Measurements from ENCODE around the gene PRKCSH. TPM values are rescaled to one million over a fixed set of nuclear protein-coding genes. Genes with fewer than 3 reads are reported as not detected.

The PRKCSH gene, protein sequence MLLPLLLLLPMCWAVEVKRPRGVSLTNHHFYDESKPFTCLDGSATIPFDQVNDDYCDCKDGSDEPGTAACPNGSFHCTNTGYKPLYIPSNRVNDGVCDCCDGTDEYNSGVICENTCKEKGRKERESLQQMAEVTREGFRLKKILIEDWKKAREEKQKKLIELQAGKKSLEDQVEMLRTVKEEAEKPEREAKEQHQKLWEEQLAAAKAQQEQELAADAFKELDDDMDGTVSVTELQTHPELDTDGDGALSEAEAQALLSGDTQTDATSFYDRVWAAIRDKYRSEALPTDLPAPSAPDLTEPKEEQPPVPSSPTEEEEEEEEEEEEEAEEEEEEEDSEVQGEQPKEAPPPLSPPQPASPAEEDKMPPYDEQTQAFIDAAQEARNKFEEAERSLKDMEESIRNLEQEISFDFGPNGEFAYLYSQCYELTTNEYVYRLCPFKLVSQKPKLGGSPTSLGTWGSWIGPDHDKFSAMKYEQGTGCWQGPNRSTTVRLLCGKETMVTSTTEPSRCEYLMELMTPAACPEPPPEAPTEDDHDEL
- polyA plus RNA-seq (2013) = 250 TPM in 2 replicates

DNA sequence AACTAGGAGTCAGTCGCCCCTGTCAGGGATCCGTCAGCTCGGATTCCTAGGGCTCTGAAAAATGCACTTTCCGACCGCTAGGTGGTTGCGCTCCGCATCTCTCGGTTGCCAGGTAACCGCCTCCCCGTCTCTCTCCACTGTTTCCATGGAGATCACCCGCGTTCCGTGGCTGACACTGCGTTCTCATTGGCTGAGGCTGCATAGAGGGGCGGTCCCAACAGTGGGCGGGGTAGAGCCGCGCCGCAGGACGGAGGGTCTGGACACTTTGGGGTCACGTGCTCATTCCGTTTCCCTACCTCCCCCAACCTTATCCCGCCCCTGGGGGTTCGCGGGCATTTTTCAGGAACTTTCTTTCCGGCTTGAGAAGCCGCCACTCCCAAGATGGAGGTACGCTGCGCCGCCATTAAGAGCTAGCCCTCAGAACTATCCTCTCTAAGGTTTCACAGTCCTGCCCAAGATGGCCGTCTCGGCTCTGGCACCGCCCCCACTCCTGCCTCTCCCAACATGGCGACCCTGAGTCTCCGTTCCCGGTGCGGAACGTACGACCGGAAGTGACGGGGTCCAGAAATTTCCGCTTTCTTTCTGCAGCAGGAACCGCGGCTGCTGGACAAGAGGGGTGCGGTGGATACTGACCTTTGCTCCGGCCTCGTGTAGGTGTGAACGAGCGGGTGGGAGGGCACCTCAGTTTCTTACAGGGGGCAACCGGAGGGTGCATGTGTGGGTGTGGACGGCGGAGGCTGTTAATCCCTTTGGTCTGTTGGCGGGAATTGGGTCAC lies at the start of gene PRKCSH, which contains the start of gene ODAD3:
Gene PRKCSH, plus strand, starts transcription at position 579 of the 776 bp plus-strand sequence. CDS start 483 bp downstream, outside the sequence.
Gene ODAD3, minus strand, starts transcription at position 65 of the 776 bp plus-strand sequence. CDS start 105 bp downstream, outside the sequence.
- no peaks in the 10 kb centered on the region for H3K27me3 ChIP-seq (ENCODE audit: insufficient read depth, low read length)

DNA sequence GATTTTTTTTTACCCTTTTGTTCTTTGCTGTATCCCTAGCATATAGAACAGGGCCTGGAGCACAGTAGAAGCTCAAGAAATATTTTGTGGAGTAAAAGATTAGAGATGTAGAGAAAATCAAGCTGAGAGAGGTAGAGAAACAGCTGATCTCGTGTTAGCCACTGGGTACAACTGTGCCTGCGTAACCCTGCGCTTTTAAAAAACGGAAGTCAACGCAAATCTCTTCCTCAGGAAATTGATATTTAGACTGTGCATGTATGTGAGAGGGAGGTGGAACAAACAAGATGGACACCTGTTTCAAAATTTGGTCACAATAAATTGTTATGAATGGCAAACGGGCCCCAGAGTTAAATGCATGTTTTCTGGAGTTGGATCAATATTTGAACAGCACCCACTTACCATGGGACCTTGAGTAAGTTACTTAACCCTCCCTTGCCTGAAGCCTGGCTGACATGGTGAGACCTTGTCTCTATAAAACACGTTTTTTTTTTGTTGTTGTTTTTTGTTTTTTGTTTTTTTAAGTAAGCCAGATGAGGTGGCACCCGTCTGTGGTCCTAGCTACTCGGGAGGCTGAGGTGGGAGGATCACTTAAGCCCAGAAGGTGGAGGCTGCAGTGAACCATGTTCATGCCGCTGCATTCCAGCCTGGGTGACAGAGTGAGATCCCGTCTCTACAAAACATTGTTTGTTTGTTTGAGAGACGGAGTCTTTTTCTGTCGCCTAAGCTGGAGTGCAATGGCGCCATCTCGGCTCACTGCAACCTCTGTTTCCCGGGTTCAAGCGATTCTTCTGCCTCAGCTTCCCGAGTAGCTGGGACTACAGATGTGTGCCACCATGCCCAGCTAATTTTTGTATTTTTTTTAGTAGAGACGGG lies 48.0 kb upstream of the PRKCSH start:
- no peaks in the 10 kb centered on the region for H3K36me3 ChIP-seq (ENCODE audit: control insufficient read depth in 1 of 2, insufficient read depth in 2 of 2, low read length in 2 of 2)
- no peak overlapping the region for H2BK5ac ChIP-seq (ENCODE audit: low read depth, low read length, poor library complexity)
- peaks cover 3% of the 10 kb centered on the region for H3K79me1 ChIP-seq (ENCODE audit: low read length)
- no peak overlapping the region for H4K12ac ChIP-seq (ENCODE audit: low read depth, low read length)
- H2BK12ac ChIP-seq (ENCODE audit: low read length) = no peak overlapping the region
- WGBS (ENCODE audit: extremely low coverage, insufficient coverage, insufficient read length) = no CpG with 5 or more reads among the region's 19 CpGs
- no peak overlapping the region for H3K18ac ChIP-seq (ENCODE audit: low read length)
- H3K4me3 ChIP-seq (ENCODE audit: low read depth, low read length) = no peak overlapping the region
- H3K9me3 ChIP-seq (ENCODE audit: insufficient read depth, low read depth, low read length) = no peaks in the 10 kb centered on the region
- H3K4me1 ChIP-seq (ENCODE audit: control insufficient read depth in 1 of 2, insufficient read depth in 2 of 2, low read length in 2 of 2) = peaks cover 7% of the 10 kb centered on the region in 2 experiments
- no peak overlapping the region for H3K4me2 ChIP-seq (ENCODE audit: low read length)
- no peak overlapping the region for H3K4ac ChIP-seq (ENCODE audit: low read depth, low read length)
- H3K27ac ChIP-seq (ENCODE audit: low read depth, low read length) = no peak overlapping the region
- H4K8ac ChIP-seq (ENCODE audit: low read depth, low read length) = no peak overlapping the region
- H3K27me3 ChIP-seq (ENCODE audit: insufficient read depth, low read length) = no peaks in the 10 kb centered on the region
- no peak for DNase-seq
- no peaks in the 10 kb centered on the region for H3K79me2 ChIP-seq (ENCODE audit: control insufficient read depth, insufficient read depth, low read length, poor library complexity)
- H3K9ac ChIP-seq (ENCODE audit: low read length) = no peak overlapping the region
- no peak overlapping the region for H2AFZ ChIP-seq (ENCODE audit: insufficient read depth, low read length, poor library complexity)
- H2BK120ac ChIP-seq (ENCODE audit: insufficient read depth, low read length, poor library complexity) = no peak overlapping the region
- no peak overlapping the region for H3K14ac ChIP-seq (ENCODE audit: low read length)
- no peak overlapping the region for H4K91ac ChIP-seq (ENCODE audit: low read depth, low read length)
- H3K23ac ChIP-seq (ENCODE audit: low read length) = no peak overlapping the region
- no peak overlapping the region for H2AK5ac ChIP-seq (ENCODE audit: low read length)

More for the DNA sequence above, at the start of gene PRKCSH, which contains the start of gene ODAD3:
- WGBS (ENCODE audit: extremely low coverage, insufficient coverage, insufficient read length) = no CpG with 5 or more reads among the region's 53 CpGs
- Histone ChIP-seq H3K4me1 (ENCODE audit: control insufficient read depth in 1 of 2, insufficient read depth in 2 of 2, low read length in 2 of 2) (peaks cover 8 to 10% of the 10 kb centered on the region in 2 experiments), H3K79me2 (ENCODE audit: control insufficient read depth, insufficient read depth, low read length, poor library complexity) (peaks cover 3% of the 10 kb centered on the region), H2BK120ac (ENCODE audit: insufficient read depth, low read length, poor library complexity) (no peak within 1 kb of the TSS), H2AFZ (ENCODE audit: insufficient read depth, low read length, poor library complexity) (peak within 1 kb of the TSS; percentile 93), H3K14ac (ENCODE audit: low read length) (peak within 1 kb of the TSS; percentile 55), H3K9ac (ENCODE audit: low read length) (peak within 1 kb of the TSS; percentile 84), H3K36me3 (ENCODE audit: control insufficient read depth in 1 of 2, insufficient read depth in 2 of 2, low read length in 2 of 2) (peaks cover 28% of the 10 kb centered on the region in 2 experiments), H3K4me3 (ENCODE audit: low read depth, low read length) (peak within 1 kb of the TSS; percentile 93), H2BK12ac (ENCODE audit: low read length) (no peak within 1 kb of the TSS), H4K91ac (ENCODE audit: low read depth, low read length) (peak within 1 kb of the TSS; percentile 51), H3K27ac (ENCODE audit: low read depth, low read length) (no peak within 1 kb of the TSS), H2AK5ac (ENCODE audit: low read length) (peak within 1 kb of the TSS; percentile 8), H3K79me1 (ENCODE audit: low read length) (peaks cover 4% of the 10 kb centered on the region), H3K4ac (ENCODE audit: low read depth, low read length) (peak within 1 kb of the TSS; percentile 37), H4K12ac (ENCODE audit: low read depth, low read length) (peak within 1 kb of the TSS; percentile 71), H2BK5ac (ENCODE audit: low read depth, low read length, poor library complexity) (no peak within 1 kb of the TSS), H4K8ac (ENCODE audit: low read depth, low read length) (peak within 1 kb of the TSS; percentile 74), H3K18ac (ENCODE audit: low read length) (peak within 1 kb of the TSS; percentile 26), H3K4me2 (ENCODE audit: low read length) (peak within 1 kb of the TSS; percentile 95), H3K9me3 (ENCODE audit: insufficient read depth, low read depth, low read length) (no peaks in the 10 kb centered on the region), H3K23ac (ENCODE audit: low read length) (no peak within 1 kb of the TSS)
- DNase-seq = peak; percentile 99 to 100

DNA sequence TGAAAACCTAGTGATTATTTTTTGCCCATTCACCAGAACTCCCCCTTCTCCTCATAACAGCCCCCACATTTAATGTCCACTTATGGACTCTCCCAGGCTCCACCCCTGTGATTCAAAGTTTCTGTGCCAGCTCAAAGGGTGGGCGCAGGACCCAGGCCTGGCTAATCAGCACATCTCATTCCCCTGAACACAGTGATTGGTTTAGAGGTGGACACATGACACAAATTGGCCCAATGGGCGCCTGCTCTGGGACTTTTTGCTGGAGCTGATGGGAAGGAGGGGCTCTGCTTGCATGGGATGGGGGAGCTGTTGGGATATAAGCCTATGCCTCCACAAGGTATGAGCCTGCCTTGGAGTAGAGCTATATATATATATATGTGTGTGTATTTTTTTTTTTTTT lies 45.1 kb upstream of the PRKCSH start:
- Histone ChIP-seq H3K36me3 (ENCODE audit: control insufficient read depth in 1 of 2, insufficient read depth in 2 of 2, low read length in 2 of 2) (peaks cover 0 to 3% of the 10 kb centered on the region in 2 experiments), H3K4me3 (ENCODE audit: low read depth, low read length) (no peak overlapping the region), H3K27ac (ENCODE audit: low read depth, low read length) (no peak overlapping the region), H4K12ac (ENCODE audit: low read depth, low read length) (no peak overlapping the region), H4K8ac (ENCODE audit: low read depth, low read length) (no peak overlapping the region), H3K79me1 (ENCODE audit: low read length) (no peaks in the 10 kb centered on the region), H2BK120ac (ENCODE audit: insufficient read depth, low read length, poor library complexity) (no peak overlapping the region), H3K79me2 (ENCODE audit: control insufficient read depth, insufficient read depth, low read length, poor library complexity) (no peaks in the 10 kb centered on the region), H3K9ac (ENCODE audit: low read length) (no peak overlapping the region), H2AFZ (ENCODE audit: insufficient read depth, low read length, poor library complexity) (no peak overlapping the region), H4K91ac (ENCODE audit: low read depth, low read length) (no peak overlapping the region), H3K4ac (ENCODE audit: low read depth, low read length) (no peak overlapping the region), H2BK5ac (ENCODE audit: low read depth, low read length, poor library complexity) (no peak overlapping the region), H3K27me3 (ENCODE audit: insufficient read depth, low read length) (no peaks in the 10 kb centered on the region), H3K4me2 (ENCODE audit: low read length) (no peak overlapping the region), H3K4me1 (ENCODE audit: control insufficient read depth in 1 of 2, insufficient read depth in 2 of 2, low read length in 2 of 2) (no peaks in the 10 kb centered on the region), H3K23ac (ENCODE audit: low read length) (no peak overlapping the region), H3K14ac (ENCODE audit: low read length) (no peak overlapping the region), H2AK5ac (ENCODE audit: low read length) (no peak overlapping the region), H3K18ac (ENCODE audit: low read length) (no peak overlapping the region), H2BK12ac (ENCODE audit: low read length) (no peak overlapping the region), H3K9me3 (ENCODE audit: insufficient read depth, low read depth, low read length) (no peaks in the 10 kb centered on the region)
- no CpG with 5 or more reads among the region's 2 CpGs for WGBS (ENCODE audit: extremely low coverage, insufficient coverage, insufficient read length)
- no peak for DNase-seq

All from trophoblast cell (in vitro differentiated cells and primary cell).